Right atrium auricular region (tissue), 2 donors: Measurements from ENCODE around the gene ANGPTL1. TPM values are rescaled to one million over a fixed set of nuclear protein-coding genes. Genes with fewer than 3 reads are reported as not detected.

Experiments
- DNase-seq: peaks from one replicate; pipeline ENCODE4 v3.0.0-alpha.2; 2019; ENCODE audit warnings: low spot score
- H3K27ac ChIP-seq, 2 donors: fragments of 200-600 bp; sonication (generic); 1 replicate in 1 of 2; 2 replicates in 1 of 2; pipeline ENCODE4 v1.5.1; 2016 to 2019
- H3K27me3 ChIP-seq, 2 donors: fragments of 200-600 bp; sonication (generic); one replicate each; pipeline versions ENCODE4 v1.5.1 to v1.6.0; 2017 to 2019
- H3K36me3 ChIP-seq: fragments of 200-600 bp; sonication (generic); one replicate; pipeline ENCODE4 v1.5.1; 2016
- H3K4me1 ChIP-seq, 2 donors: fragments of 200-600 bp; sonication (generic); one replicate each; pipeline versions ENCODE4 v1.5.1 to v1.6.0; 2017 to 2019
- H3K4me3 ChIP-seq, 2 donors: fragments of 200-600 bp; sonication (generic); 1 replicate in 1 of 2; 2 replicates in 1 of 2; pipeline ENCODE4 v1.5.1; 2017 to 2019; ENCODE audit warnings: mild to moderate bottlenecking in 1 of 2, moderate library complexity in 1 of 2
- H3K9me3 ChIP-seq, 2 donors: fragments of 200-600 bp; sonication (generic); one replicate each; pipeline ENCODE4 v1.5.1; 2019
- total RNA-seq, 2 donors: library from RNA; depleted of rRNA; stranded (reverse); fragments of >200 nt; gene quantifications; one replicate each; pipeline ENCODE4 v1.1.0, GENCODE V29; 2016
- TF ChIP-seq, protein P1 (sequence below), 2 donors: fragments of 200-600 bp; sonication (generic); IDR thresholded peaks; one replicate each; pipeline ENCODE4 v1.5.1; 2019; ENCODE audit warnings: antibody characterized with exemption in 2 of 2

The ANGPTL1 gene
- total RNA-seq, 2 donors from 2014 or later, result 19.0 to 29.6 TPM

DNA sequence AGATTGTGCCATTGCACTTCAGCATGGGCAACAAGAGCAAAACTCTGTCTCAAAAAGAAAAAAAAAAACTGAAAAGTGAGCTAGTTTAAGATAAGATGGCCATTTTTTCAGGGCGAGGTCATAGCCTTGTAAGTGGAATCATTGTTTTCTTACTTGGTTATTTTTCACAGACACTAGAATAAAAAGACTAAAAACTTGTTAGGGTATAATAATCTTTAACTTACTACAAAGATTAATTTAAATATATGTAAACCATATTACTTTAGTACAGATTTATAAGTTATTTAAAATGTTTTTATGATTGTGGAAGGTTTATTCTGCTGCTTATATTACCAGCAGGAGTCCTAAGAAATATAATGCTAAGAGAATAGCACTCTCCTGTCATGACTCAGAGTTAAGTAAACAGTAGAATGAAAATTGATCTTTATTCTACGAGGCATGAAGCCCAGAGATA is 23.5 kb downstream of the ANGPTL1 start:
- Histone ChIP-seq H3K4me3 (no peak overlapping the region), H3K36me3 (no peaks in the 10 kb centered on the region), H3K9me3 (no peaks in the 10 kb centered on the region), H3K27me3 (no peaks in the 10 kb centered on the region), H3K4me1 (no peaks in the 10 kb centered on the region), H3K27ac (no peak overlapping the region)
- TF ChIP-seq, protein P1, sequence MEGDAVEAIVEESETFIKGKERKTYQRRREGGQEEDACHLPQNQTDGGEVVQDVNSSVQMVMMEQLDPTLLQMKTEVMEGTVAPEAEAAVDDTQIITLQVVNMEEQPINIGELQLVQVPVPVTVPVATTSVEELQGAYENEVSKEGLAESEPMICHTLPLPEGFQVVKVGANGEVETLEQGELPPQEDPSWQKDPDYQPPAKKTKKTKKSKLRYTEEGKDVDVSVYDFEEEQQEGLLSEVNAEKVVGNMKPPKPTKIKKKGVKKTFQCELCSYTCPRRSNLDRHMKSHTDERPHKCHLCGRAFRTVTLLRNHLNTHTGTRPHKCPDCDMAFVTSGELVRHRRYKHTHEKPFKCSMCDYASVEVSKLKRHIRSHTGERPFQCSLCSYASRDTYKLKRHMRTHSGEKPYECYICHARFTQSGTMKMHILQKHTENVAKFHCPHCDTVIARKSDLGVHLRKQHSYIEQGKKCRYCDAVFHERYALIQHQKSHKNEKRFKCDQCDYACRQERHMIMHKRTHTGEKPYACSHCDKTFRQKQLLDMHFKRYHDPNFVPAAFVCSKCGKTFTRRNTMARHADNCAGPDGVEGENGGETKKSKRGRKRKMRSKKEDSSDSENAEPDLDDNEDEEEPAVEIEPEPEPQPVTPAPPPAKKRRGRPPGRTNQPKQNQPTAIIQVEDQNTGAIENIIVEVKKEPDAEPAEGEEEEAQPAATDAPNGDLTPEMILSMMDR (IDR thresholded peaks at IDR 0.05), result no peak
- DNase-seq, result no peak

DNA sequence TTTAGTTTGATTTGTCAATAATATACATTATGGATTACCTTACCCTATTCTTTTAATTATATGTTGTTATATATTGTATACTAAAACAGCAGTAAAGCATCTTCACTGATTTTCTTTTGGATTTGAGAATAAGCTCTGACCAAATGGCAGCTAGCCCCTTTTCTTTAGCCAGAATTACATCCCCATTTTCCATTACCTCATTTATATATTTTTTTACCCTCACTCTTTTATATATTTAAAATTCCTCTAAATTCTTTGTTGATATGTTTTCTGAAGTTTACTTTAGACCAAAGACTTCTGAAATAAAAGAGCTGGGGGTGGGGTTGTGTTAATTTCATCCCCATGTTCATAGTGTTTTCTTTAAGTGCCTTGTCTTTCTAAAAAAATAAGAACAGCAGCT is 24.6 kb downstream of the ANGPTL1 start:
- H3K4me3 ChIP-seq, result no peak overlapping the region
- TF ChIP-seq, protein P1 (IDR thresholded peaks at IDR 0.05), result no peak
- H3K36me3 ChIP-seq, result no peaks in the 10 kb centered on the region
- H3K9me3 ChIP-seq, result no peaks in the 10 kb centered on the region
- no peaks in the 10 kb centered on the region for H3K27me3 ChIP-seq
- no peak overlapping the region for H3K27ac ChIP-seq
- DNase-seq, result no peak
- H3K4me1 ChIP-seq, result no peaks in the 10 kb centered on the region

DNA sequence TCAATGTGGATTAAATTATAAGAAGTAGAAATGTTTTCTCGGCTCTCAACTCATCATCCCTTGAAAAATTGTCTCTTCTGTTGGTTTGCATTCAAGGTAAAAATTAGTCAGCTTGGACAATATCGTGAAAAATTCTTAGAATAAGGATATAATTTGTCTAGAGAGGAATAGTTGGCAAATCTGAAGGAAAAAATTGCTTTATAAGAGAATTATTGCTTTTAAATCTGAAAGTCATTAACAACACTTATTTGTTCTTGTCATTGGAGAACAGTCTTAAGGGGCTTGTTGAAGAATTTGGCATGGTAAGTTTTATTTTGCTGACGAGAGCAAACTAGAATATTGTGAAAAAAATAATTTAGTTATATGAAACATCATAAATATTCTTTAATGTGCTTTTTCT is 26.4 kb downstream of the ANGPTL1 start:
- TF ChIP-seq, protein P1 (IDR thresholded peaks at IDR 0.05), result no peak
- no peaks in the 10 kb centered on the region for H3K36me3 ChIP-seq
- no peak for DNase-seq
- H3K27me3 ChIP-seq, result no peaks in the 10 kb centered on the region
- H3K27ac ChIP-seq, result no peak overlapping the region
- no peaks in the 10 kb centered on the region for H3K4me1 ChIP-seq
- H3K4me3 ChIP-seq, result no peak overlapping the region
- H3K9me3 ChIP-seq, result no peaks in the 10 kb centered on the region

DNA sequence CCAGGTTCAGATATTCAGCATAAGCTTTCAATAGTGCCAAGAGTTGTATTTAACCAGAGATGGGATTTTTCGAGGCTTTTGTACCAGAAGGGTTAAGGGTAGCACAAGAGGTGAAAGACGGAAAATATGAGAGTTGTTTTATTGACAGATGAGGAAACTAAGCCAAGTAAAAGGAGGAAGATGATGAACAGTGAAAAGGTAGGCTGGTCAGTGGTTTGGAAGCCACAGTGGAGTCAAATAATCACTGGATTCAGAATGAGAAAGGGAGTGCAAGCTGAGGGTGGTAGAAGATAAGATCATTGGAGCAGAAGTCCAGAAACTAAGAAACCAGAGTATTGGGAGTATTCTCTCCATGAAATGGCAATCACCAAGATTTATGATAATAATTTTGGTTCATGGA is 45.7 kb downstream of the ANGPTL1 start:
- Histone ChIP-seq H3K27ac (no peak overlapping the region), H3K4me3 (no peak overlapping the region), H3K4me1 (no peaks in the 10 kb centered on the region), H3K9me3 (no peaks in the 10 kb centered on the region), H3K27me3 (no peaks in the 10 kb centered on the region), H3K36me3 (no peaks in the 10 kb centered on the region)
- no peak for DNase-seq
- TF ChIP-seq, protein P1 (IDR thresholded peaks at IDR 0.05), result no peak

DNA sequence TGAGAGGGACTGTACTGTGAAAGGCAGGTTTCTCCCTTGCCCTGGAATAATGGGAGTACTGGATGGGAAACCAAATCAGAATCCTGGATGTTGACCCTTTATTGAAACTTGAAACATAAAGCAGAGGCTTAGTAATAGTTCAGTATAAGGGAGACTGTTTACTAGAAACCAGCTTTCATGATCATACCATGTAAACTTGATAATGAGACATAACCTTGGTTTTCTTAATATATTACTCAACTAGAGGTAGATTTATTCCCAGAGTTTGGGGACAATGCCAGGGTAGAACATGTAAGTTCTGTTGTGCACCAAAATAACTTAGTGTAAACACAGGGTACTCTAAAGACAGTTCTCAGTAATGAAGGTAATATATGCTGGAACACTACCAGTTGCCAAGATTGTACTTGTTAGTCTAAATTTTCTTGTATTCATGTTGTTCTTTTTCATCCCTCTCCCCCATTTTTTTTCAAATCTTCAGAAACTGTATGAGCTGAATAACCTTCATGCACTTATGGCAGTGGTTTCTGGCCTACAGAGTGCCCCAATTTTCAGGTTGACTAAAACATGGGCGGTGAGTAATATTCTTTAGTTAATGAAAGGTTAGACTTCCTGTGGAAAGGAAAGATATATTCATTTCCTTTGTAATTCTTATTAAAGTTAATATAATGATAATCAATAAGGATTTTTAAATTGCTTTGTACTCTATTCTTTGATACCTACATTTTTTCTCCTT is 49.6 kb downstream of the ANGPTL1 start:
- H3K4me3 ChIP-seq, result no peak overlapping the region
- no peaks in the 10 kb centered on the region for H3K27me3 ChIP-seq
- no peaks in the 10 kb centered on the region for H3K4me1 ChIP-seq
- H3K9me3 ChIP-seq, result no peaks in the 10 kb centered on the region
- no peaks in the 10 kb centered on the region for H3K36me3 ChIP-seq
- TF ChIP-seq, protein P1 (IDR thresholded peaks at IDR 0.05), result no peak
- no peak for DNase-seq
- no peak overlapping the region for H3K27ac ChIP-seq

DNA sequence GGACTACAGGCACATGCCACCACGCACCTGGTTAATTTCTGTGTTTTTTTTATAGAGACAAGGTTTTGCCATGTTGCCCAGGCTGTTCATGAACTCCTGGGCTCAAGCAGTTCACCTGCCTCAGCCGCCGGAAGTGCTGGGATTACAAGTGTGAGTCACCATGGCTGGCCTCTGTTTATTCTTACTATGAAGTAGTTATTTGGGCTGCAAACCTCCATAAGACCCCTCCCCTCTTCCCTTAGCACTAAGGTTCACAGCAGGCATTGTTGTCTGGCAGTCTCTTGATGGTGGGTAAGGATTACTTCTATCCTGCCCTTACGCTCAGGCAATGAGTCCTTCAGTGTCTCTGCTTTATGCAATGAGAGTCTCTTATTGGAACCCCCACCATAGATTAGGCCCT is 51.8 kb downstream of the ANGPTL1 start:
- Histone ChIP-seq H3K27ac (no peak overlapping the region), H3K4me1 (peaks cover 0 to 4% of the 10 kb centered on the region in 2 donors), H3K4me3 (no peak overlapping the region), H3K36me3 (no peaks in the 10 kb centered on the region), H3K9me3 (no peaks in the 10 kb centered on the region), H3K27me3 (no peaks in the 10 kb centered on the region)
- TF ChIP-seq, protein P1 (IDR thresholded peaks at IDR 0.05), result no peak
- DNase-seq, result no peak
